Measurements from ENCODE around the gene VWA2.

GRCh38 chr10:114303556-114303955 is 64.5 kb downstream of the VWA2 start:
- TF ChIP-seq EZH2 (IDR thresholded peaks at IDR 0.05) (no peak), FOXP2 (optimal IDR thresholded peaks at IDR 0.05; ENCODE audit: control extremely low read depth, extremely low read length, insufficient read depth) (no peak)
